BJ (cell line): ENCODE measurements around the gene ALPI. TPM values are rescaled to one million over a fixed set of nuclear protein-coding genes. Genes with fewer than 3 reads are reported as not detected.

Source experiments
- CTCF ChIA-PET: fragments of 350-600 bp; formaldehyde crosslinking; extraction: SDS; loops from one replicate; lab custom pipeline; 2021; ENCODE audit warnings: antibody characterized with exemption, inconsistent platforms; lab: Yijun Ruan, JAX
- POLR2A ChIA-PET: fragments of 300-600 bp; sonication (Branson Sonifier 250); formaldehyde crosslinking; extraction: SDS; loops from one replicate; lab custom pipeline; 2021; ENCODE audit warnings: antibody characterized with exemption; lab: Charles Lee
- DNase-seq: peaks from one replicate; pipeline ENCODE4 v3.0.0-alpha.2; 2011; ENCODE audit warnings: low read depth
- H3K27me3 ChIP-seq: 2 replicates; pipeline ENCODE4 v1.6.0; 2011; ENCODE audit warnings: low read length; ENCODE audit not compliant: control insufficient read depth, insufficient read depth
- H3K36me3 ChIP-seq: 2 replicates; pipeline ENCODE4 v1.5.1; 2011; ENCODE audit warnings: low read length; ENCODE audit not compliant: control insufficient read depth, insufficient read depth
- H3K4me3 ChIP-seq: 2 replicates; pipeline ENCODE4 v1.5.1; 2011; ENCODE audit warnings: low read depth, mild to moderate bottlenecking, control low read depth, low read length
- polyA plus RNA-seq: library from polyadenylated mRNA; depleted of rRNA; stranded (reverse); fragments of >200 nt; gene quantifications from 2 replicates; pipeline ENCODE4 v1.2.3, GENCODE V29; 2011
- TF ChIP-seq, protein P1 (sequence below): IDR thresholded peaks from 2 replicates; pipeline ENCODE4 v1.5.1; 2011; ENCODE audit warnings: low read depth, mild to moderate bottlenecking, control low read depth, inconsistent platforms, low read length, moderate library complexity; ENCODE audit not compliant: insufficient read depth

The ALPI gene
- polyA plus RNA-seq, 1 experiment: not detected

DNA sequence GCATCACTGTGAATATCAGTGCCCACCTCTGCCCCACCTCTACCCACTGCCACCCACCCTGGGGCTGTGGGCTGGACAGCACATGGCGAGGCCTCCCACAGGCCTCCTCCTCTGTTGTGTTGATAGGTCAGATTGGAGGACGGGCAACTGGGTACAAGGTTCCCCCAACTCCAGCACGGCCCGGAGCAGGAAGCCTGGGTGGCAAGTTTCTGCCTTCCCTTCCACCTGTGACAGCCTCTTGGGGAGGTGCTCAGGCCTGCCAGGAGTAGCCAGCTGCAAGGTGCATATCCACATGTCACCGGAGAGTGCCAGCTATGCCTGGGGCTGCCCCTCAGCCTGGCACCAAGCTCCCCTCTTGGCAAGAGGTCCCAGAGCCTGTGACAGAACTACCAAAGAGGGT is 38.6 kb downstream of the ALPI start:
- CTCF ChIA-PET: no interaction called here
- Histone ChIP-seq H3K27me3 (peaks cover 7% of the 10 kb centered on the region), H3K36me3 (no peaks in the 10 kb centered on the region), H3K4me3 (no peak overlapping the region)
- POLR2A ChIA-PET: no interaction called here
- DNase-seq: no peak
- TF ChIP-seq, protein P1, sequence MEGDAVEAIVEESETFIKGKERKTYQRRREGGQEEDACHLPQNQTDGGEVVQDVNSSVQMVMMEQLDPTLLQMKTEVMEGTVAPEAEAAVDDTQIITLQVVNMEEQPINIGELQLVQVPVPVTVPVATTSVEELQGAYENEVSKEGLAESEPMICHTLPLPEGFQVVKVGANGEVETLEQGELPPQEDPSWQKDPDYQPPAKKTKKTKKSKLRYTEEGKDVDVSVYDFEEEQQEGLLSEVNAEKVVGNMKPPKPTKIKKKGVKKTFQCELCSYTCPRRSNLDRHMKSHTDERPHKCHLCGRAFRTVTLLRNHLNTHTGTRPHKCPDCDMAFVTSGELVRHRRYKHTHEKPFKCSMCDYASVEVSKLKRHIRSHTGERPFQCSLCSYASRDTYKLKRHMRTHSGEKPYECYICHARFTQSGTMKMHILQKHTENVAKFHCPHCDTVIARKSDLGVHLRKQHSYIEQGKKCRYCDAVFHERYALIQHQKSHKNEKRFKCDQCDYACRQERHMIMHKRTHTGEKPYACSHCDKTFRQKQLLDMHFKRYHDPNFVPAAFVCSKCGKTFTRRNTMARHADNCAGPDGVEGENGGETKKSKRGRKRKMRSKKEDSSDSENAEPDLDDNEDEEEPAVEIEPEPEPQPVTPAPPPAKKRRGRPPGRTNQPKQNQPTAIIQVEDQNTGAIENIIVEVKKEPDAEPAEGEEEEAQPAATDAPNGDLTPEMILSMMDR: no peak

DNA sequence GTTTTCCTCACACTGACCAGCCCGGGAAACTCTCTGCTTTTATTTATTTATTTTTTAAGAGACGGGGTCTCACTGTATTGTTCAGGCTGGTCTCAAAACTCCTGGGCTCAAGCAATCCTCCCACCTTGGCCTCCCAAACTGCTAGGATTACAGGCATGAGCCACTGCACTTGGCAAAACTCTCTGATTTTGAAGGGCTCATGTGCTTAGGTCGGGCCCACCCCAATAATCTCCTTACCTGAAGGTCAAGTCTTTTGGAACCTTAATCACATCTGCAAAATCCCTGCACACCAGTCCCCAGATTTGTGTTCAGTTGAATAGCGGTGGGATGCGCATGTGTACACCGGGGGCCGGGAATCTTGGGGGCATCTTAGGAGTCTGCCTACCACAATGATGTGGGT is 39.3 kb downstream of the ALPI start:
- Histone ChIP-seq H3K36me3 (no peaks in the 10 kb centered on the region), H3K4me3 (no peak overlapping the region), H3K27me3 (peaks cover 7% of the 10 kb centered on the region)
- POLR2A ChIA-PET: no interaction called here
- no peak for DNase-seq
- TF ChIP-seq, protein P1: no peak
- CTCF ChIA-PET: no interaction called here

DNA sequence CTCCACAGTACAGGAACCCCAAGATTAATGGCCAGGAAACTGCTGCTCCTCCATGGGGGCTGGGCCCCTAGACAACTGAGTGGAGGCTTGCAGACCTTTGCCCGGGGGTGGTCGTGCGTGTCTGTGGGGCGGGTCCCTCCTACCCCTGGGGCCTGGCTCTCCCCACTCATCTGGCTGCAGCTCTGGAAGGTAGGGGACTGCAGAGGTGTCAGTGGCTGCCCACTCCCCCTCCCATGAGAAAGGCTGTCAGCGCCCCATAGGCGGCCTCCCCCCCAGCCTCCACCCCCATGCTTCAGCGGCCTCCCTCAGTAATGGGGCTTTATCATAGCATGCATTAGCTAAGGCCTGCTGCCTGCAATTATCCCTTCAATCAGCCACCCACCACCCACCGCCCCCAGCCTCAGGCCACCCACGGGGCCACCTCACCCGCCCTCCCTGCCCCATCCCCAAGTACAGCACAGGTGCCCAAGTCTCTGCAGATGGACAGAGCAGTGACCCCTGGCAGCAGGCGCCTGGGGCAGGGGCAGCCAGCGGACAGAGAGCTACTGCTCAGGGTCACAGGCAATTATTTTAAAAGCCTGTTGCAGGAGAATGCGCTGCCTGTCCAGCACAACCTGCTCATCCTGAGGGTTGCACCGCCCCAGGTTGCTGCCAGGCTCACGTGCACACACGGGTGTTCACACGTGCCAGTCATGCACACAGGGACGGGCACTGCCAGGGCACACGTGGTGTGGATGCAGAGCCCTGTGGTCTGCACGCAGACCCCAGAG is 40.7 kb downstream of the ALPI start:
- CTCF ChIA-PET: no interaction called here
- TF ChIP-seq, protein P1: no peak
- no peak for DNase-seq
- H3K4me3 ChIP-seq: no peak overlapping the region
- H3K27me3 ChIP-seq: peaks cover 7% of the 10 kb centered on the region
- H3K36me3 ChIP-seq: no peaks in the 10 kb centered on the region
- POLR2A ChIA-PET: no interaction called here

DNA sequence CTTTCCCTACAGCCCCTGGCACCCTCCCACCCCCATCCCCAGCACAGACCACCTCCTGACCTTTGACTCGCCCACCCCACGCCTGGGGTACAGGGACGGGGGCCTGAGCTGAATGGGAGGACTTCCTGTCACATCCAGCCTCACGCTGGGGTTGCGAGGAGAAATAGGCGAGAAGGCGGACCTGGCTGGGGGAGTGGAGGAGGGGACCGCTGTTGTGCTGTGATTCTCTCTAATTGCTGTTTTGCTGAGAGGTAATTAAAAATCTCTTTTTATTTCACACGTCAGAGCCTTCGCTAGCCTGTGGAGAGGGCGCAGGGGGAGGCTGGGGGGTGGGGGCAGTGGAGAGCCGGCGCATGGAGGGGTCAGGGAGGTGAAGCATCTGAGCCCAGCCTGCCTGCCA is 41.4 kb downstream of the ALPI start:
- ChIA-PET CTCF (no interaction called here), POLR2A (no interaction called here)
- no peaks in the 10 kb centered on the region for H3K36me3 ChIP-seq
- H3K27me3 ChIP-seq: peaks cover 11% of the 10 kb centered on the region
- TF ChIP-seq, protein P1: no peak
- DNase-seq: no peak
- no peak overlapping the region for H3K4me3 ChIP-seq

DNA sequence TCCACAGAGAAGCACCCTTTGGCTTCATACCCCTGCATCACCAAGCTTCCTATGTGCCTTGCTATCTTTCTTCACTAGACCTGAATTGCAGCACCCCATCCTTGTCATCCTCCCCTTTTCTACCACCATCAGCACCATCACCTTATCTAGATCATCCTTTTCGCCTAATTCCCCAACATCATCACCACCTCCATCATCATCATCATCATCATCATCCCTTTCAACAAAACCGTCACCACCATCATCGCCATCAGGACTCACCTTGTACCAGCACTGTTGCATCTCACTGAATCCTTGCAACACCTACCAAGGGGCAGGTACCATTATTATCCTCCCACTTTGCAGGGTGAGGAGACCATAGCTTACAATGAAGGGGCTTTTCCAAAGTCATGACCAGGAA is 42.5 kb downstream of the ALPI start:
- ChIA-PET POLR2A (no interaction called here), CTCF (no interaction called here)
- Histone ChIP-seq H3K36me3 (no peaks in the 10 kb centered on the region), H3K27me3 (peaks cover 14% of the 10 kb centered on the region), H3K4me3 (no peak overlapping the region)
- no peak for DNase-seq
- TF ChIP-seq, protein P1: no peak
